Mesendoderm (in vitro differentiated cells): ENCODE measurements around the gene SVIL.

Experiments used
- DNase-seq: peaks from one replicate; pipeline ENCODE4 v3.0.0; 2013
- H2AK5ac ChIP-seq: 2 replicates; pipeline ENCODE4 v1.6.1; 2013; ENCODE audit warnings: low read length, inconsistent platforms
- H2BK120ac ChIP-seq: 2 replicates; pipeline ENCODE4 v1.6.1; 2013; ENCODE audit warnings: low read depth, mild to moderate bottlenecking, low read length, moderate library complexity, mixed read lengths
- H2BK15ac ChIP-seq: replicated peaks from 2 replicates; pipeline ENCODE4 v1.6.1; 2013; ENCODE audit warnings: low read depth, mild to moderate bottlenecking, moderate library complexity
- H2BK5ac ChIP-seq: 2 replicates; pipeline ENCODE4 v1.6.1; 2013; ENCODE audit warnings: low read length, inconsistent platforms
- H3K18ac ChIP-seq: 2 replicates; pipeline ENCODE4 v1.6.1; 2013; ENCODE audit warnings: mild to moderate bottlenecking, low read length, mixed read lengths
- H3K23ac ChIP-seq: one replicate; pipeline ENCODE4 v1.6.1; 2013; ENCODE audit warnings: low read length
- H3K27ac ChIP-seq: 2 replicates; pipeline ENCODE4 v1.5.1; 2013; ENCODE audit warnings: low read depth, mild to moderate bottlenecking, inconsistent platforms, low read length, moderate library complexity
- H3K27me3 ChIP-seq: 2 replicates; pipeline ENCODE4 v1.6.1; 2013; ENCODE audit warnings: low read length, control low read depth, mild to moderate bottlenecking, inconsistent platforms; ENCODE audit not compliant: insufficient read depth, poor library complexity
- H3K36me3 ChIP-seq: 2 replicates; pipeline ENCODE4 v1.6.1; 2013; ENCODE audit warnings: low read length, inconsistent platforms; ENCODE audit not compliant: control insufficient read depth, insufficient read depth
- H3K4ac ChIP-seq: one replicate; pipeline ENCODE4 v1.6.1; 2013; ENCODE audit warnings: low read depth, mild to moderate bottlenecking, low read length, moderate library complexity
- H3K4me1 ChIP-seq: 2 replicates; pipeline ENCODE4 v1.6.1; 2013; ENCODE audit warnings: low read depth, low read length, inconsistent platforms; ENCODE audit not compliant: control insufficient read depth
- H3K4me2 ChIP-seq: 2 replicates; pipeline ENCODE4 v1.6.1; 2013; ENCODE audit warnings: low read length
- H3K4me3 ChIP-seq: 2 replicates; pipeline ENCODE4 v1.5.1; 2013; ENCODE audit warnings: mild to moderate bottlenecking, low read length
- H3K56ac ChIP-seq: one replicate; pipeline ENCODE4 v1.6.1; 2013; ENCODE audit warnings: low read length
- H3K79me1 ChIP-seq: 2 replicates; pipeline ENCODE4 v1.6.1; 2013; ENCODE audit warnings: low read length, inconsistent platforms
- H3K79me2 ChIP-seq: 2 replicates; pipeline ENCODE4 v1.6.1; 2013; ENCODE audit warnings: mild to moderate bottlenecking, low read length; ENCODE audit not compliant: control insufficient read depth, insufficient read depth
- H3K9ac ChIP-seq: 2 replicates; pipeline ENCODE4 v1.6.1; 2013; ENCODE audit warnings: low read length, inconsistent platforms
- H4K5ac ChIP-seq: one replicate; pipeline ENCODE4 v1.6.1; 2013; ENCODE audit warnings: low read length
- H4K8ac ChIP-seq: one replicate; pipeline ENCODE4 v1.6.1; 2013; ENCODE audit warnings: low read depth, mild to moderate bottlenecking, control low read depth, low read length, moderate library complexity
- WGBS: extraction: QIAGEN DNeasy Blood & Tissue Kit; methylation state at CpG from one replicate; pipeline ENCODE4 v1.1.7; 2013; ENCODE audit warnings: low lambda C conversion rate, missing lambda C conversion rate; ENCODE audit not compliant: insufficient coverage; ENCODE audit errors: extremely low coverage; 5-methylcytosine and 5-hydroxymethylcytosine counted together

Gene SVIL

DNA sequence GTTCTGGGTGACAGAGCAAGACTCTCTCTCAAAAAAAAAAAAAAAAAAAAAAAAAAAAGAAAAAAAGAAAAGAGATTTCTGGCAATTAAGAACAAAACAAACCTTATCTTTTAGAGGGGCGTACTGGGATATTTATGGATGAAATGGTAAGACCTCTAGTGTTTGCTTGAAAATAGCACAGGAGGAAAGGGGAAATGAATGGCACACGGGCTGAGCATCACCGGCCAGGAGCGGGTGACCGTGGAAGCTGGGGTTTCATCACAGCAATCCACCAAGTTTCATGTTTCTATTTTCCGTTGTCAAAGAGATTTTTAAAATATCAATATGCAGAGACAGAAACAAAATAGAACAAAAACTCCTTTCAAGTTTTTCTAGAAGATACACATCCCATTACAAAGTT is 105.6 kb downstream of the SVIL start:
- Histone ChIP-seq H2BK120ac (no peak overlapping the region), H3K56ac (no peak overlapping the region), H3K23ac (no peak overlapping the region), H3K27ac (no peak overlapping the region), H4K8ac (no peak overlapping the region), H3K18ac (no peak overlapping the region), H3K4me3 (no peak overlapping the region), H4K5ac (no peak overlapping the region), H3K79me1 (no peaks in the 10 kb centered on the region), H3K27me3 (no peaks in the 10 kb centered on the region), H3K9ac (no peak overlapping the region), H3K4me2 (no peak overlapping the region), H3K79me2 (no peaks in the 10 kb centered on the region), H3K4me1 (no peaks in the 10 kb centered on the region), H3K4ac (no peak overlapping the region), H2BK15ac (no peak overlapping the region), H2AK5ac (no peak overlapping the region), H2BK5ac (no peak overlapping the region), H3K36me3 (no peaks in the 10 kb centered on the region)
- no CpG with 5 or more reads among the region's 6 CpGs for WGBS
- no peak for DNase-seq

DNA sequence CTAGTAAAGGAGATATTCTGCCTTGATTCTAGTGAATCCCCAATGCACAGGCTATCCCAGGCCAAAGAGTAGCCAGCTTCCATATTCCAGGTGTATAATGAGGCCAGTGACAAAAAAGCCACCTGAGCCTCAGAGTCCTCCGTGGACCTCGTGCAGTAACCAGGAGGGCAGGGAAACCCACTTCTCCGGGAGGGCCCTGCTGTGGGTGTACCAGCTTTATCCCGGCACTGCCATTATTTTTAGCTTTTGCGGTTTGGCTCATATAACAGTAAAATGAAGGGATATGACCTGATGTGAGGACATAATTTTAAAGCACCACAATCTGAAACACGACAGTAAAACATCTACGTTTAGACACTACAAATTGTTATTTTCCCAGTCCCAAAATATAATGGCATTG is 109.0 kb downstream of the SVIL start:
- H3K4me2 ChIP-seq = no peak overlapping the region
- no peak overlapping the region for H2AK5ac ChIP-seq
- no peak overlapping the region for H2BK5ac ChIP-seq
- no peak overlapping the region for H4K8ac ChIP-seq
- H3K36me3 ChIP-seq = no peaks in the 10 kb centered on the region
- no peaks in the 10 kb centered on the region for H3K27me3 ChIP-seq
- H3K56ac ChIP-seq = no peak overlapping the region
- no peak overlapping the region for H3K18ac ChIP-seq
- H3K79me1 ChIP-seq = no peaks in the 10 kb centered on the region
- WGBS = no CpG with 5 or more reads among the region's 7 CpGs
- no peak overlapping the region for H4K5ac ChIP-seq
- H3K9ac ChIP-seq = no peak overlapping the region
- no peak overlapping the region for H2BK120ac ChIP-seq
- H3K4me3 ChIP-seq = no peak overlapping the region
- no peak overlapping the region for H2BK15ac ChIP-seq
- no peak overlapping the region for H3K4ac ChIP-seq
- DNase-seq = no peak
- no peak overlapping the region for H3K27ac ChIP-seq
- no peaks in the 10 kb centered on the region for H3K79me2 ChIP-seq
- no peaks in the 10 kb centered on the region for H3K4me1 ChIP-seq
- H3K23ac ChIP-seq = no peak overlapping the region

DNA sequence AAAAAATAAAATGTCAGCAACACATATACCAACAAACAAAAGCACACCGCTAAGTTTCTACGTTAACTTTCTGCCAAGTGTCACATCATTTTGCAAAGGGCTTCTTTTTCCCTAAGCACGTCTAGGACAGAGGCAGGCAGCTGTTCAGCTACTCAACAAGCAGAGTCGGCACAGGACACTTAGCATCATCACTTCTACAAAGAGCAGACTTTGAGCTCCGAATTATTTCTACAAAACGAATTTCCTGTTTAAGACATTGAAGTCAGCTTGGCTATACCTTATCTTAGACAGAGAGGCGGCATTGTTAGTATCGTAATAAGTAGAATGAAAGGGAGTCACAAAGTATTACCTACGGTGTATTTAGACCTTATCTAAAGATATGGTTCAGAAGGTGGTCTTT is 110.1 kb downstream of the SVIL start:
- H2BK120ac ChIP-seq = no peak overlapping the region
- H3K27ac ChIP-seq = no peak overlapping the region
- H3K4me1 ChIP-seq = no peaks in the 10 kb centered on the region
- H3K79me1 ChIP-seq = no peaks in the 10 kb centered on the region
- WGBS = no CpG with 5 or more reads among the region's 9 CpGs
- DNase-seq = no peak
- H3K79me2 ChIP-seq = no peaks in the 10 kb centered on the region
- no peak overlapping the region for H3K4me3 ChIP-seq
- H3K4ac ChIP-seq = no peak overlapping the region
- peaks cover 1% of the 10 kb centered on the region for H3K36me3 ChIP-seq
- H2BK5ac ChIP-seq = no peak overlapping the region
- H3K23ac ChIP-seq = no peak overlapping the region
- H3K9ac ChIP-seq = no peak overlapping the region
- H3K4me2 ChIP-seq = no peak overlapping the region
- no peak overlapping the region for H3K18ac ChIP-seq
- H3K27me3 ChIP-seq = no peaks in the 10 kb centered on the region
- no peak overlapping the region for H4K5ac ChIP-seq
- H2BK15ac ChIP-seq = no peak overlapping the region
- no peak overlapping the region for H2AK5ac ChIP-seq
- H4K8ac ChIP-seq = no peak overlapping the region
- H3K56ac ChIP-seq = no peak overlapping the region

DNA sequence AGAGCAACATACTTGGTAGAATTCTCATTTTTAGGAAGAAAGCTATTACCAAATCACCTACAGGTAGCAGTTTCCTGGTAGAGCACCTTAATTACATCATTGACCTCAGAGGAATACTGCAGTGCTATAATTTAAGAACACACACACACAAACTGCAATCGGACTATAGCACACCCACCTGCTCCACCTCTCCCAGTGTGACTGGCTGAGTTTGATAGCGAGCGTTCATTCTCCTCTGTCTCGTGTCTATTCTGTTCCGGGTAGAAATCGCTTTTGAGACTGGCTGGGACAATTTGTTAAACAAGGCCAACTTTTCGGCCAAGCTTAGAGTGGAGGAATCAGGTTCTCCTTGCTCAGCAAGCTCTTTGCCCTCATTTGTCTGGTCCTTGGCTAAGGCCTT is 110.5 kb downstream of the SVIL start:
- H3K27me3 ChIP-seq = no peaks in the 10 kb centered on the region
- H3K36me3 ChIP-seq = peaks cover 1% of the 10 kb centered on the region
- H3K23ac ChIP-seq = no peak overlapping the region
- no peak overlapping the region for H3K4ac ChIP-seq
- H4K5ac ChIP-seq = no peak overlapping the region
- no peak overlapping the region for H3K56ac ChIP-seq
- H3K79me2 ChIP-seq = no peaks in the 10 kb centered on the region
- H2BK5ac ChIP-seq = no peak overlapping the region
- WGBS = no CpG with 5 or more reads among the region's 7 CpGs
- no peak overlapping the region for H3K4me2 ChIP-seq
- no peak overlapping the region for H3K18ac ChIP-seq
- DNase-seq = no peak
- no peaks in the 10 kb centered on the region for H3K79me1 ChIP-seq
- H3K27ac ChIP-seq = no peak overlapping the region
- no peaks in the 10 kb centered on the region for H3K4me1 ChIP-seq
- H2AK5ac ChIP-seq = no peak overlapping the region
- H3K9ac ChIP-seq = no peak overlapping the region
- no peak overlapping the region for H4K8ac ChIP-seq
- no peak overlapping the region for H2BK120ac ChIP-seq
- H2BK15ac ChIP-seq = no peak overlapping the region
- no peak overlapping the region for H3K4me3 ChIP-seq

DNA sequence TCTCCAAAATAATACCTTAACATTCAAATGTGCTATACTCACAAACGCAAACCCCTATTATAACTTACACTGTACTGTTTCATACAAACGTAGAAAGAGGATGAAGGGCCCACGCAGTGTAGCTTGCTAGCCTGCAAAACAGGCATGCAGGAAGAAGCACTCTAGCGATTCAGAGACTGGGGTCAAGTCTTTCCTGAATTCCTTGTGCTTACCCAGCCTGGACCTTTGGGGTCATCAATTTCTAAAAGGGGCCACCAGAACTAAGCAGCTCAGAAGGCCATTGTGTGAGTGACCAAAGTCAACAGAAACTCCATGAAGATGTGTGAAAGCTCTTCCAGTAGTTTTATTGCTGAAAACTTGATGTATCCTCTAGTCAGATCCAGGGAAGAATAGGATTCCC is 111.9 kb downstream of the SVIL start:
- Histone ChIP-seq H3K23ac (no peak overlapping the region), H2BK5ac (no peak overlapping the region), H4K8ac (no peak overlapping the region), H2BK15ac (no peak overlapping the region), H3K9ac (no peak overlapping the region), H2BK120ac (no peak overlapping the region), H3K79me2 (no peaks in the 10 kb centered on the region), H3K27ac (no peak overlapping the region), H3K27me3 (no peaks in the 10 kb centered on the region), H3K4me2 (no peak overlapping the region), H3K4me1 (no peaks in the 10 kb centered on the region), H3K4ac (no peak overlapping the region), H4K5ac (no peak overlapping the region), H3K36me3 (peaks cover 1% of the 10 kb centered on the region), H3K4me3 (no peak overlapping the region), H3K18ac (no peak overlapping the region), H2AK5ac (no peak overlapping the region), H3K56ac (no peak overlapping the region), H3K79me1 (no peaks in the 10 kb centered on the region)
- 100% methylated on average over 1 of the region's 4 CpGs for WGBS
- DNase-seq = no peak

DNA sequence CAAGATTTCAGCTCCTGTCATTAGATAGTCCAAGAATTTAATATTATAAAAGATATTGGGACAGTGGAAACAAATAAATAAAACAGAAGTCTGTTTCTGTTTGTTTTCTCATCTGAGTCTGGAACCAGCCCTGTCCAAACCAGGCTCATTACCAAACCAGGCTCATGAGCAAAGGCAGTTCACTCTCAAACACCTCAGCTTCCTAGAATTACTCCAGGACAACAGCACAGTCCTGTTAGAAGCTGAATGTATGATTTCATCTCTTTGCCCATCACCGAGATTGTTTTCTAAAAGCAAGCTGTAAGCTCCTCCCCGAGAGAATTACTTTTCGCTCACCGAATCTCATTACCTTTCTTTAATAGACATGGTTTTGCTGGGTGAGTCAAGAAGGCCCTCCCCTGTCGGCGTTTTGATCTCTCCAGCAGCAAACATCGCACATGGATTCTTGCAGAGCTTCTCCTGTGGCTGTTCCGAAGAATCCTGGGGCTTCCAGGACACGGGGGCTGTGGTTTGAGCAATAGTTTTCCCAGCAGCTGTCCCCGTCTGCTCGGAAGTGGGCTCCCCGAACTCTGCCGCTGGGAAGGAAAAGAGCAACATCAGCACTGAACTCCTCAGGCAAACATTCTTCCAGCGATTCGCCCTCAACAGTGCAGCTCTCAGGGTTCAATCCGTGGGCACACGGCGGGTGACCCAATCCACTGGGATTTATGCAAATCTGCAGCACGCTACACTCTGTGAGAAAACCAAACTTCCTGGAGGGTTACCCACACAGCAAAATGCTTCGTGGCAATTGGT is 112.5 kb downstream of the SVIL start:
- H4K8ac ChIP-seq = no peak overlapping the region
- H3K4me3 ChIP-seq = no peak overlapping the region
- no peak overlapping the region for H4K5ac ChIP-seq
- H3K27ac ChIP-seq = no peak overlapping the region
- peaks cover 1% of the 10 kb centered on the region for H3K36me3 ChIP-seq
- H3K18ac ChIP-seq = no peak overlapping the region
- H3K4me1 ChIP-seq = no peaks in the 10 kb centered on the region
- no peak overlapping the region for H3K9ac ChIP-seq
- H2BK15ac ChIP-seq = no peak overlapping the region
- no peak overlapping the region for H2BK120ac ChIP-seq
- H3K4ac ChIP-seq = no peak overlapping the region
- no peak overlapping the region for H3K56ac ChIP-seq
- H3K79me1 ChIP-seq = no peaks in the 10 kb centered on the region
- H3K4me2 ChIP-seq = no peak overlapping the region
- H3K23ac ChIP-seq = no peak overlapping the region
- DNase-seq = no peak
- no CpG with 5 or more reads among the region's 20 CpGs for WGBS
- H2BK5ac ChIP-seq = no peak overlapping the region
- no peak overlapping the region for H2AK5ac ChIP-seq
- H3K27me3 ChIP-seq = no peaks in the 10 kb centered on the region
- no peaks in the 10 kb centered on the region for H3K79me2 ChIP-seq
